GM12878 (cell line): ENCODE measurements around the gene P4HTM. TPM values are rescaled to one million over a fixed set of nuclear protein-coding genes. Genes with fewer than 3 reads are reported as not detected.
A peak's percentile ranks its signal among the peaks of the same experiment; 100 is the strongest.

ENCODE experiments used
- ATAC-seq: fragments of 200-7000 bp; cut with Tn5 transposase; 3 replicates; pipeline ENCODE4 v1.9.1; 2020; ENCODE audit warnings: mild to moderate bottlenecking, moderate library complexity
- BruUV-seq: library from RNA; stranded (reverse); fragments of 400-500 nt; replicated peaks from 2 replicates; lab custom pipeline; 2021; lab: Mats Ljungman, UMichigan
- CTCF ChIA-PET: fragments of 300-600 bp; sonication (Branson Sonifier 250); formaldehyde crosslinking; extraction: SDS; loops from one replicate; lab custom pipeline; 2021; ENCODE audit warnings: inconsistent platforms; lab: Yijun Ruan, JAX
- POLR2A ChIA-PET: fragments of 350-600 bp; formaldehyde crosslinking; extraction: SDS; loops from one replicate; lab custom pipeline; 2021; ENCODE audit warnings: inconsistent platforms; lab: Charles Lee
- RAD21 ChIA-PET: fragments of 300-600 bp; sonication (Branson Sonifier 250); formaldehyde crosslinking; loops from one replicate; lab custom pipeline; 2023; ENCODE audit warnings: antibody characterized with exemption; ENCODE audit not compliant: unreplicated experiment; lab: Charles Lee
- SMC1A ChIA-PET: fragments of 300-600 bp; sonication (Branson Sonifier 250); formaldehyde crosslinking; loops from one replicate; lab custom pipeline; 2023; ENCODE audit not compliant: unreplicated experiment, uncharacterized antibody; lab: Charles Lee
- DNase-seq: peaks from one replicate; pipeline ENCODE4 v3.0.0-alpha.2; 2011; ENCODE audit warnings: low read depth, low spot score
- FAIRE-seq: peaks from 3 replicates; lab custom pipeline; 2011; peaks lifted over from hg19 to GRCh38; lab: Jason Lieb, UNC
- H2AFZ ChIP-seq: 2 replicates; pipeline ENCODE4 v1.6.0; 2011; ENCODE audit warnings: low read depth, low read length, control low read depth; ENCODE audit not compliant: control insufficient read depth
- H3K27ac ChIP-seq: 2 replicates; pipeline ENCODE4 v1.5.1; 2011; ENCODE audit warnings: control low read depth; ENCODE audit not compliant: control insufficient read depth, insufficient read depth
- H3K27me3 ChIP-seq, 2 experiments: replicated peaks in 1 of 2; 2 replicates each; pipeline versions ENCODE4 v1.6.0 to v1.6.1; 2011; ENCODE audit warnings: low read length in 1 of 2; ENCODE audit not compliant: control insufficient read depth in 2 of 2, insufficient read depth in 2 of 2
- H3K36me3 ChIP-seq, 2 experiments: 2 replicates each; pipeline ENCODE4 v1.5.1; 2011; ENCODE audit warnings: low read length in 1 of 2; ENCODE audit not compliant: control insufficient read depth in 2 of 2, insufficient read depth in 2 of 2
- H3K4me1 ChIP-seq: 2 replicates; pipeline ENCODE4 v1.6.1; 2011; ENCODE audit warnings: mild to moderate bottlenecking, low read length, moderate library complexity, mixed read lengths; ENCODE audit not compliant: control insufficient read depth, insufficient read depth
- H3K4me2 ChIP-seq: 2 replicates; pipeline ENCODE4 v1.6.0; 2011; ENCODE audit warnings: control low read depth; ENCODE audit not compliant: control insufficient read depth, insufficient read depth
- H3K4me3 ChIP-seq: fragments of 200-600 bp; sonication (generic); 2 replicates; pipeline ENCODE4 v1.5.1; 2016
- H3K79me2 ChIP-seq: 2 replicates; pipeline ENCODE4 v1.6.0; 2011; ENCODE audit warnings: low read length; ENCODE audit not compliant: control insufficient read depth, insufficient read depth
- H3K9ac ChIP-seq: 2 replicates; pipeline ENCODE4 v1.8.0; 2011; ENCODE audit warnings: low read length, control low read depth, mixed read lengths; ENCODE audit not compliant: control insufficient read depth, insufficient read depth
- H3K9me3 ChIP-seq: replicated peaks from 3 replicates; pipeline ENCODE4 v1.5.1; 2011; ENCODE audit warnings: mild to moderate bottlenecking, low read length; ENCODE audit not compliant: control insufficient read depth, insufficient read depth
- H4K20me1 ChIP-seq: 2 replicates; pipeline ENCODE4 v1.6.0; 2011; ENCODE audit not compliant: control insufficient read depth, insufficient read depth
- CBX5 ChIP-seq: sonication (generic); IDR thresholded peaks from 2 replicates; pipeline ENCODE4 v1.6.1; 2016; ENCODE audit warnings: low read depth, moderate library complexity, mild to moderate bottlenecking, inconsistent platforms
- CREM ChIP-seq: IDR thresholded peaks from 2 replicates; pipeline ENCODE4 v1.6.1; 2014; ENCODE audit warnings: antibody characterized with exemption, low read depth
- MXI1 ChIP-seq: fragments of 150-350 bp; IDR thresholded peaks from 2 replicates; pipeline ENCODE4 v1.6.1; 2011; ENCODE audit warnings: low read depth, mild to moderate bottlenecking, inconsistent platforms, low read length, improper control_type of control experiment
- RAD21 ChIP-seq: IDR thresholded peaks from 2 replicates; pipeline ENCODE4 v1.6.1; 2011; ENCODE audit warnings: mild to moderate bottlenecking, low read depth, low read length, moderate library complexity; ENCODE audit not compliant: insufficient read depth
- RUNX3 ChIP-seq: IDR thresholded peaks from 2 replicates; pipeline ENCODE4 v1.6.1; 2012; ENCODE audit warnings: low read length, inconsistent platforms
- WGBS: methylation state at CpG from one replicate; pipeline ENCODE4 v1.1.6; 2016; ENCODE audit warnings: low lambda C conversion rate; ENCODE audit not compliant: insufficient replicate concordance, insufficient coverage; ENCODE audit errors: missing lambda C conversion rate; 5-methylcytosine and 5-hydroxymethylcytosine counted together
- in situ Hi-C: fragments of 300-500 bp; cut with MboI; formaldehyde crosslinking; loops from 9 replicates; pipeline ENCODE4 v1.14.3; 2018; ENCODE audit warnings: mixed read lengths
- intact Hi-C: fragments of 100-400 bp; cut with micrococcal nuclease; formaldehyde crosslinking; loops from one replicate; pipeline ENCODE4 v1.14.2; 2022; ENCODE audit not compliant: unreplicated experiment
- polyA plus RNA-seq, 11 experiments: library from polyadenylated mRNA; depleted of rRNA in 4 of 11; unstranded in 6 of 11; stranded (reverse) in 5 of 11; fragments of >200 nt; fragmentation: Nextera tagmentation in 4 of 11; fragmentation: Illumina TruSeq in 1 of 11; extraction: Ambion mirVana in 4 of 11; extraction: Trizol in 1 of 11; gene quantifications; 1 replicate in 1 of 11; 2 replicates in 10 of 11; pipeline versions ENCODE4 v1.2.1 to v1.2.3, GENCODE V29; 2011 to 2016; ENCODE audit warnings: inconsistent platforms in 2 of 11, missing spikeins in 2 of 11, low read depth in 1 of 11
- total RNA-seq, 4 experiments: library from RNA; depleted of rRNA in 3 of 4; stranded (reverse); fragments of >200 nt in 3 of 4; fragmentation: Illumina TruSeq in 1 of 4; extraction: Trizol in 1 of 4; gene quantifications; 2 replicates each; pipeline versions ENCODE4 v1.2.1 to v1.2.3, GENCODE V29; 2013 to 2021
- TF ChIP-seq, protein P1 (sequence below): IDR thresholded peaks from 2 replicates; pipeline ENCODE4 v1.6.1; 2012; ENCODE audit warnings: low read depth, low read length, improper control_type of control experiment

Gene P4HTM
- total and polyA plus RNA-seq, 10 of the 15 experiments (the other 5 are each of a cell fraction or from before 2014, with no cell fraction given): 0.76 to 28.8 (median 22.9) TPM

DNA sequence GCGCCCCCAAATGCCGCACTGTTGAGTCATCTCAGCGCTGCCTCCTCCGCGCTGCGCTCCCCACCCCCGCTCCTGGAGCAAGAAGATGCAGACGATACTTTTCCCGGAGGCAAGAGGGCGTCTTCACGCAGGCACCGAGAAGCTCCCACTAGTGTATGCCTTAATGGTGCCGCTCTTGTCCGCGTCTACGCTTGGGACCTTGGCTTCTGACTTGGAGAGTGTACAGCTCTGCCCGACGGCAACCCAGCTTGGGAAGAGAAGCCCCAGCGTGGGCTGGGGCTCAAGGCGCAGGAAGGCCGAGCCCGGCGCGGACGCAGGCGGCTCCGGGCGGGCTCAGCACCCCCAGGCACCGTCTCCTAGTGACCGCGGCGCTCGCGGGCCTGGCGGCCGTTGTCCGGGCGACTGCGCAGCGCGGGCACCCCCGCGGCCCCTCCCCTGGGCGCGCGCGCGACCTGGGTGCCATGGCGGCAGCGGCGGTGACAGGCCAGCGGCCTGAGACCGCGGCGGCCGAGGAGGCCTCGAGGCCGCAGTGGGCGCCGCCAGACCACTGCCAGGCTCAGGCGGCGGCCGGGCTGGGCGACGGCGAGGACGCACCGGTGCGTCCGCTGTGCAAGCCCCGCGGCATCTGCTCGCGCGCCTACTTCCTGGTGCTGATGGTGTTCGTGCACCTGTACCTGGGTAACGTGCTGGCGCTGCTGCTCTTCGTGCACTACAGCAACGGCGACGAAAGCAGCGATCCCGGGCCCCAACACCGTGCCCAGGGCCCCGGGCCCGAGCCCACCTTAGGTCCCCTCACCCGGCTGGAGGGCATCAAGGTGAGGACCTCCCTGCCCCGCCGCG lies at the start of gene P4HTM (continued):
- TF ChIP-seq CBX5: no peak
- TF ChIP-seq CREM: peak; percentile 84
- TF ChIP-seq MXI1: peak; percentile 89
- TF ChIP-seq, protein P1, sequence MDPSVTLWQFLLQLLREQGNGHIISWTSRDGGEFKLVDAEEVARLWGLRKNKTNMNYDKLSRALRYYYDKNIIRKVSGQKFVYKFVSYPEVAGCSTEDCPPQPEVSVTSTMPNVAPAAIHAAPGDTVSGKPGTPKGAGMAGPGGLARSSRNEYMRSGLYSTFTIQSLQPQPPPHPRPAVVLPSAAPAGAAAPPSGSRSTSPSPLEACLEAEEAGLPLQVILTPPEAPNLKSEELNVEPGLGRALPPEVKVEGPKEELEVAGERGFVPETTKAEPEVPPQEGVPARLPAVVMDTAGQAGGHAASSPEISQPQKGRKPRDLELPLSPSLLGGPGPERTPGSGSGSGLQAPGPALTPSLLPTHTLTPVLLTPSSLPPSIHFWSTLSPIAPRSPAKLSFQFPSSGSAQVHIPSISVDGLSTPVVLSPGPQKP: no peak; the same call in 1 of the 2 replicates

DNA sequence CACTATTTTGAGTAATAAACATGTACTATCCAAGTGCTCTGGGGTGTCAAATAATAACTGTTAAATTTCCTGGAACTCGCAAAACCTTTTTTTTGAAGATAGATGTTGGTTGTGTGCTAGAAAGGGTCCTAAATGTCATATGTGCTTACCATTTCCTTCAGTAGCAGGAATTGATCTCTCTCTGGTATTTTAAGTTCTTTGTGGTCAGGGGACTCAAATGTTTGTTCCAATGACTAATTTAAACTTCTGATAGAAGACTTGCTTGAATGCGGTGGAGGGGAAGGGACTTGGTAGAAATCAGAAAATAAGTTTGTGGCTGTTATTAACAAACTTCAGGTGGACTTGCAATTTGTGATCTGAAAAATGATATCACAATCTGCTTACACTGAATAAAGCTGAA lies 44.6 kb upstream of the P4HTM start:
- H3K4me2 ChIP-seq: peak overlapping the region; percentile 46; the same call in 1 of the 2 replicates
- H3K27me3 ChIP-seq: no peaks in the 10 kb centered on the region
- no peak for ATAC-seq
- no peaks in the 10 kb centered on the region; the same call in 1 of the 2 replicates for H3K79me2 ChIP-seq
- WGBS: 51% methylated on average over 2 of the region's 2 CpGs
- intact Hi-C loops (no loop called here), in situ Hi-C loops (no loop called here)
- POLR2A ChIA-PET: no interaction called here
- peaks cover 8% of the 10 kb centered on the region for H3K4me1 ChIP-seq
- CTCF ChIA-PET: no interaction called here
- H4K20me1 ChIP-seq: no peaks in the 10 kb centered on the region
- no peak overlapping the region for H3K9ac ChIP-seq
- H2AFZ ChIP-seq: no peak overlapping the region
- SMC1A ChIA-PET: interaction anchor here (1.0 kb wide), 1 partner anchor 16 kb away, joined by 3 read pairs; no protein-coding TSS in a partner anchor
- no peak overlapping the region for H3K4me3 ChIP-seq
- BruUV-seq: no TSS peak
- TF ChIP-seq RAD21 (no peak), RUNX3 (peak; percentile 35; the same call in 1 of the 2 replicates)
- FAIRE-seq: no peak
- H3K9me3 ChIP-seq: no peaks in the 10 kb centered on the region
- DNase-seq: no peak
- RAD21 ChIA-PET: no interaction called here
- peak overlapping the region; percentile 51 for H3K27ac ChIP-seq
- no peaks in the 10 kb centered on the region; a peak in 2 of 4 replicates for H3K36me3 ChIP-seq
